ENCODE measurements around the gene GGT6. TPM values are rescaled to one million over a fixed set of nuclear protein-coding genes. Genes with fewer than 3 reads are reported as not detected.
"Not testable (repeated sequence)": the region's sequence is repeated elsewhere in the genome, so short reads cannot be mapped to it uniquely, and the experiment has no call there.

The GGT6 gene
- total RNA-seq, 1 experiment from 2014 or later = not detected

DNA sequence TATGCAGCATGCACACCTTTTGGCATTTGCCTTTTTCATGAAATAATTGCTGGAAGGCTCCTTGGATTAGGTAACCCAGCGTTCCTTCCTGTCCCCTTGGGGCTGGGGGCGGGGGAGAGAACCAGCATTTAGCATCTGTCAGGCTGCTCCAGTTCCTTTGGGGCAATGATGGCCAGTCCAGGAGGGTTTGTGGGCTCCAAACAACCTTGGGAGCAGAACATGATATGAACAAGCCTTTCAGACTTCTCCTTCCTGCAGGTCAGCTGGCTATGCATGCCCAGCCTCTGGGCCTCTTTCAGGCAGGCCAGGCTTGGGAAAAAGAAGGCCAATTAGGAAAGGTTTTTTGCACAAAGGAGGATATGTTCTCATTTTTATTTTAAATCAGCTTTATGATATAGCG, 22.8 kb upstream of the GGT6 start:
- Histone ChIP-seq H3K4me3 (ENCODE audit: low read length) (no peak overlapping the region), H3K27me3 (ENCODE audit: low read length) (no peaks in the 10 kb centered on the region), H4K20me1 (ENCODE audit: insufficient read depth, low read depth, low read length) (no peaks in the 10 kb centered on the region), H3K27ac (ENCODE audit: low read length) (no peak overlapping the region), H3K9me3 (ENCODE audit: low read length) (no peaks in the 10 kb centered on the region), H3K4me2 (ENCODE audit: low read depth, low read length, poor library complexity, severe bottlenecking) (no peak overlapping the region), H2AFZ (ENCODE audit: low read length) (no peak overlapping the region), H3K9me2 (replicated peaks; ENCODE audit: insufficient read depth, low read length) (no peaks in the 10 kb centered on the region), H3K79me2 (ENCODE audit: low read length) (no peaks in the 10 kb centered on the region), H3K4me1 (ENCODE audit: low read length) (no peaks in the 10 kb centered on the region), H3K9ac (ENCODE audit: low read length) (no peak overlapping the region), H3K36me3 (ENCODE audit: insufficient read depth, low read length) (no peaks in the 10 kb centered on the region)
- no peak for DNase-seq

GRCh38 chr17:4582691-4583090, 22.3 kb upstream of the GGT6 start:
- Histone ChIP-seq H3K27ac (ENCODE audit: low read length) (no peak overlapping the region), H3K4me1 (ENCODE audit: low read length) (no peaks in the 10 kb centered on the region), H2AFZ (ENCODE audit: low read length) (no peak overlapping the region), H3K4me2 (ENCODE audit: low read depth, low read length, poor library complexity, severe bottlenecking) (no peak overlapping the region), H3K79me2 (ENCODE audit: low read length) (no peaks in the 10 kb centered on the region), H3K9me2 (replicated peaks; ENCODE audit: insufficient read depth, low read length) (no peaks in the 10 kb centered on the region), H3K9me3 (ENCODE audit: low read length) (no peaks in the 10 kb centered on the region), H3K27me3 (ENCODE audit: low read length) (no peaks in the 10 kb centered on the region), H3K4me3 (ENCODE audit: low read length) (no peak overlapping the region), H4K20me1 (ENCODE audit: insufficient read depth, low read depth, low read length) (no peaks in the 10 kb centered on the region), H3K36me3 (ENCODE audit: insufficient read depth, low read length) (no peaks in the 10 kb centered on the region), H3K9ac (ENCODE audit: low read length) (no peak overlapping the region)
- no peak for DNase-seq

- Histone ChIP-seq H4K20me1 (ENCODE audit: insufficient read depth, low read depth, low read length) (no peaks in the 10 kb centered on the region), H3K9ac (ENCODE audit: low read length) (no peak overlapping the region)
Observed at GRCh38 chr17:4582101-4582501, 21.7 kb upstream of the GGT6 start.

GRCh38 chr17:4580291-4580690, 19.9 kb upstream of the GGT6 start:
- DNase-seq = no peak
- no peaks in the 10 kb centered on the region for H3K27me3 ChIP-seq (ENCODE audit: low read length)
- no peak overlapping the region for H3K27ac ChIP-seq (ENCODE audit: low read length)

More at GRCh38 chr17:4582101-4582501, 21.7 kb upstream of the GGT6 start:
- Histone ChIP-seq H3K9me3 (ENCODE audit: low read length) (no peaks in the 10 kb centered on the region), H3K9me2 (replicated peaks; ENCODE audit: insufficient read depth, low read length) (no peaks in the 10 kb centered on the region), H3K36me3 (ENCODE audit: insufficient read depth, low read length) (no peaks in the 10 kb centered on the region), H3K27ac (ENCODE audit: low read length) (no peak overlapping the region), H3K79me2 (ENCODE audit: low read length) (no peaks in the 10 kb centered on the region), H3K27me3 (ENCODE audit: low read length) (no peaks in the 10 kb centered on the region), H3K4me3 (ENCODE audit: low read length) (no peak overlapping the region), H2AFZ (ENCODE audit: low read length) (no peak overlapping the region), H3K4me1 (ENCODE audit: low read length) (peaks cover 2% of the 10 kb centered on the region; the same call in 1 of the 2 replicates), H3K4me2 (ENCODE audit: low read depth, low read length, poor library complexity, severe bottlenecking) (no peak overlapping the region)
- no peak for DNase-seq

DNA sequence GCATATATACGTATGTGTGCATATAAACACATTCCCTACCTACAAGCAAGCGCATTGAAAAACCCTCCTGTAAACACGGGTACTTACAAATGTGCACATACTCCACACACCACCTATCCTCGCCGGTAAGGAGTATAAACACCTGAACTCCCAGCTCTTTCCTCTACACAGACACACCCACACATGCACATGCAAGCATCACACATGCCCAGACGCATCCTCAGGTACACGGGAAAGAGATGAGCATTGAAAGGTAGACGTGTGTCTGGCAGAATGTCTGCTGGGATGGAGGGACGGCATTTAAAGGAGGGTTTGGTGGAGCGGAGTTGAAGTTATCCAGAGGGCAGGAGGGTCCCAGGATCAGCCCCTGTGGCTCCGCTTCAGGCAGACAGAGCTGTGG, 19.3 kb upstream of the GGT6 start:
- no peaks in the 10 kb centered on the region for H3K27me3 ChIP-seq (ENCODE audit: low read length)
- DNase-seq = no peak
- no peak overlapping the region for H3K4me2 ChIP-seq (ENCODE audit: low read depth, low read length, poor library complexity, severe bottlenecking)
- no peaks in the 10 kb centered on the region for H3K79me2 ChIP-seq (ENCODE audit: low read length)
- no peak overlapping the region for H2AFZ ChIP-seq (ENCODE audit: low read length)
- no peaks in the 10 kb centered on the region for H3K36me3 ChIP-seq (ENCODE audit: insufficient read depth, low read length)
- peaks cover 6% of the 10 kb centered on the region; the same call in 1 of the 2 replicates for H3K4me1 ChIP-seq (ENCODE audit: low read length)
- H3K9me2 ChIP-seq (replicated peaks; ENCODE audit: insufficient read depth, low read length) = no peaks in the 10 kb centered on the region
- H3K27ac ChIP-seq (ENCODE audit: low read length) = no peak overlapping the region
- H3K9me3 ChIP-seq (ENCODE audit: low read length) = no peaks in the 10 kb centered on the region
- H4K20me1 ChIP-seq (ENCODE audit: insufficient read depth, low read depth, low read length) = no peaks in the 10 kb centered on the region
- no peak overlapping the region for H3K4me3 ChIP-seq (ENCODE audit: low read length)
- H3K9ac ChIP-seq (ENCODE audit: low read length) = no peak overlapping the region

More at GRCh38 chr17:4580291-4580690, 19.9 kb upstream of the GGT6 start:
- no peaks in the 10 kb centered on the region for H3K9me3 ChIP-seq (ENCODE audit: low read length)
- no peaks in the 10 kb centered on the region for H4K20me1 ChIP-seq (ENCODE audit: insufficient read depth, low read depth, low read length)
- no peaks in the 10 kb centered on the region for H3K36me3 ChIP-seq (ENCODE audit: insufficient read depth, low read length)
- H2AFZ ChIP-seq (ENCODE audit: low read length) = no peak overlapping the region
- no peak overlapping the region for H3K9ac ChIP-seq (ENCODE audit: low read length)
- no peak overlapping the region for H3K4me2 ChIP-seq (ENCODE audit: low read depth, low read length, poor library complexity, severe bottlenecking)
- no peaks in the 10 kb centered on the region for H3K9me2 ChIP-seq (replicated peaks; ENCODE audit: insufficient read depth, low read length)
- H3K79me2 ChIP-seq (ENCODE audit: low read length) = no peaks in the 10 kb centered on the region
- H3K4me1 ChIP-seq (ENCODE audit: low read length) = peaks cover 6% of the 10 kb centered on the region; the same call in 1 of the 2 replicates
- H3K4me3 ChIP-seq (ENCODE audit: low read length) = no peak overlapping the region

GRCh38 chr17:4578349-4578748, 18.0 kb upstream of the GGT6 start:
- H3K4me3 ChIP-seq (ENCODE audit: low read length); H3K27ac ChIP-seq (ENCODE audit: low read length); H3K4me1 ChIP-seq (ENCODE audit: low read length); H3K9me3 ChIP-seq (ENCODE audit: low read length); H3K4me2 ChIP-seq (ENCODE audit: low read depth, low read length, poor library complexity, severe bottlenecking); H3K9ac ChIP-seq (ENCODE audit: low read length); H4K20me1 ChIP-seq (ENCODE audit: insufficient read depth, low read depth, low read length); H3K36me3 ChIP-seq (ENCODE audit: insufficient read depth, low read length); H3K9me2 ChIP-seq (replicated peaks; ENCODE audit: insufficient read depth, low read length); DNase-seq; H2AFZ ChIP-seq (ENCODE audit: low read length); H3K79me2 ChIP-seq (ENCODE audit: low read length); H3K27me3 ChIP-seq (ENCODE audit: low read length): not testable (repeated sequence)

GRCh38 chr17:4577386-4577993, 17.1 kb upstream of the GGT6 start:
- H4K20me1 ChIP-seq (ENCODE audit: insufficient read depth, low read depth, low read length) = no peaks in the 10 kb centered on the region
- H3K4me1 ChIP-seq (ENCODE audit: low read length) = peaks cover 6% of the 10 kb centered on the region; the same call in 1 of the 2 replicates
- H3K9me2 ChIP-seq (replicated peaks; ENCODE audit: insufficient read depth, low read length) = no peaks in the 10 kb centered on the region
- no peak for DNase-seq
- no peaks in the 10 kb centered on the region for H3K27me3 ChIP-seq (ENCODE audit: low read length)
- H3K9me3 ChIP-seq (ENCODE audit: low read length) = no peaks in the 10 kb centered on the region
- no peak overlapping the region for H3K4me3 ChIP-seq (ENCODE audit: low read length)
- no peak overlapping the region for H3K27ac ChIP-seq (ENCODE audit: low read length)
- H2AFZ ChIP-seq (ENCODE audit: low read length) = no peak overlapping the region
- H3K79me2 ChIP-seq (ENCODE audit: low read length) = no peaks in the 10 kb centered on the region
- H3K4me2 ChIP-seq (ENCODE audit: low read depth, low read length, poor library complexity, severe bottlenecking) = no peak overlapping the region
- no peak overlapping the region for H3K9ac ChIP-seq (ENCODE audit: low read length)
- no peaks in the 10 kb centered on the region for H3K36me3 ChIP-seq (ENCODE audit: insufficient read depth, low read length)

DNA sequence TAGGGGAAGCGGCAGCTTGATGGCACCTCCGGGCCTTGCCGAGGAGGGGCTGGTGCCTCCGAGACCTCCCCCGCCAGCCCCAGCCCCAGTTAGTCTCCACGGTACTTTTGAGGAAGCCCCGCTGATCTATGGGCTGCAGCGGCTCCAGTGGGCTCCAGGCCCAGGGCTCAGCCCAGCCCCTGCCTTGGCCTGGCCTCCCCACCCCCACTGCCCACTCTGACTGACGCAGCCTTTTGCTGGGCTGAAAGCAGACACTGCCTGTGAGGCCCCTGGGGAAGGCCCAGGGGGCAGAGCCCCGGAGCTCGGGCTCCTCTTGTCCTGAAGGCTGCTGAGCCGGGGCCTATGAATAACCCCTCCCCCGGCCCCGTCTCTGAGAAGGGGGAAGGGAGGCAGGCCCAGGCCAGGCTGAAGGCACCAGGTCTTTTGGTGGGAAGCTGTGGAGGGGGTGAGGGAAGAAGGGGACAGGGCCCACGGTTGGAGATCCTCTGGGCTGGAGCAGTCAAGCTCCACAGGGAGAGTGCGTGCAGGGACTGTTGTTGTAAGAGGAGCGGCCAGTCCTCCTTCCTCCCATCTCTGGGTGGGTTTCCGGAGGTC, 16.4 kb upstream of the GGT6 start:
- no peaks in the 10 kb centered on the region for H3K36me3 ChIP-seq (ENCODE audit: insufficient read depth, low read length)
- no peak for DNase-seq
- H3K27ac ChIP-seq (ENCODE audit: low read length) = no peak overlapping the region
- H4K20me1 ChIP-seq (ENCODE audit: insufficient read depth, low read depth, low read length) = no peaks in the 10 kb centered on the region
- no peak overlapping the region for H3K9ac ChIP-seq (ENCODE audit: low read length)
- peaks cover 6% of the 10 kb centered on the region; the same call in 1 of the 2 replicates for H3K4me1 ChIP-seq (ENCODE audit: low read length)
- no peak overlapping the region for H3K4me2 ChIP-seq (ENCODE audit: low read depth, low read length, poor library complexity, severe bottlenecking)
- H3K9me3 ChIP-seq (ENCODE audit: low read length) = no peaks in the 10 kb centered on the region
- no peaks in the 10 kb centered on the region for H3K79me2 ChIP-seq (ENCODE audit: low read length)
- no peak overlapping the region for H3K4me3 ChIP-seq (ENCODE audit: low read length)
- no peaks in the 10 kb centered on the region for H3K27me3 ChIP-seq (ENCODE audit: low read length)
- no peak overlapping the region for H2AFZ ChIP-seq (ENCODE audit: low read length)
- no peaks in the 10 kb centered on the region for H3K9me2 ChIP-seq (replicated peaks; ENCODE audit: insufficient read depth, low read length)

All from Karpas-422 (cell line).